ENCODE measurements around the gene KCTD15. TPM values are rescaled to one million over a fixed set of nuclear protein-coding genes. Genes with fewer than 3 reads are reported as not detected.

The KCTD15 gene
- total RNA-seq, 1 experiment from 2014 or later: 59.9 TPM

- no peaks in the 10 kb centered on the region for H3K9me3 Mint-ChIP-seq
- H3T11ph ChIP-seq (ENCODE audit: low read length): no peak overlapping the region
- H3K18ac ChIP-seq (ENCODE audit: insufficient read length, low read depth, low read length): no peak overlapping the region
- no peak overlapping the region for H3K4me2 ChIP-seq (ENCODE audit: insufficient read depth, insufficient read length, low read length)
- H4K5ac ChIP-seq (ENCODE audit: insufficient read length, low read depth, low read length): no peak overlapping the region
- H4K20me1 ChIP-seq (ENCODE audit: control insufficient read depth, insufficient read depth, insufficient read length): no peaks in the 10 kb centered on the region
- H3K23ac ChIP-seq (ENCODE audit: insufficient read length, low read depth, low read length): no peak overlapping the region
- TF ChIP-seq, protein P1, sequence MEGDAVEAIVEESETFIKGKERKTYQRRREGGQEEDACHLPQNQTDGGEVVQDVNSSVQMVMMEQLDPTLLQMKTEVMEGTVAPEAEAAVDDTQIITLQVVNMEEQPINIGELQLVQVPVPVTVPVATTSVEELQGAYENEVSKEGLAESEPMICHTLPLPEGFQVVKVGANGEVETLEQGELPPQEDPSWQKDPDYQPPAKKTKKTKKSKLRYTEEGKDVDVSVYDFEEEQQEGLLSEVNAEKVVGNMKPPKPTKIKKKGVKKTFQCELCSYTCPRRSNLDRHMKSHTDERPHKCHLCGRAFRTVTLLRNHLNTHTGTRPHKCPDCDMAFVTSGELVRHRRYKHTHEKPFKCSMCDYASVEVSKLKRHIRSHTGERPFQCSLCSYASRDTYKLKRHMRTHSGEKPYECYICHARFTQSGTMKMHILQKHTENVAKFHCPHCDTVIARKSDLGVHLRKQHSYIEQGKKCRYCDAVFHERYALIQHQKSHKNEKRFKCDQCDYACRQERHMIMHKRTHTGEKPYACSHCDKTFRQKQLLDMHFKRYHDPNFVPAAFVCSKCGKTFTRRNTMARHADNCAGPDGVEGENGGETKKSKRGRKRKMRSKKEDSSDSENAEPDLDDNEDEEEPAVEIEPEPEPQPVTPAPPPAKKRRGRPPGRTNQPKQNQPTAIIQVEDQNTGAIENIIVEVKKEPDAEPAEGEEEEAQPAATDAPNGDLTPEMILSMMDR (conservative IDR thresholded peaks at IDR 0.05): no peak
- DNase-seq: no peak
- no peak overlapping the region for H3K9ac ChIP-seq (ENCODE audit: extremely low read depth, insufficient read length, low read length)
- H2BK20ac ChIP-seq (ENCODE audit: low read depth, low read length, poor library complexity, severe bottlenecking): no peak overlapping the region
- H3K27ac ChIP-seq (ENCODE audit: insufficient read length, low read depth, low read length): no peak overlapping the region
- no peak overlapping the region for H3K14ac ChIP-seq (ENCODE audit: insufficient read depth, low read length)
- H2BK5ac ChIP-seq (ENCODE audit: insufficient read length, low read length): no peak overlapping the region
- no peak overlapping the region for H3K4ac ChIP-seq (ENCODE audit: low read depth, low read length)
- H3K4me1 Mint-ChIP-seq: peaks cover 0 to 3% of the 10 kb centered on the region in 2 experiments; a peak in 1 of 4 replicates
- no peak overlapping the region for H2AK5ac ChIP-seq (ENCODE audit: insufficient read length, low read length)
- no peak overlapping the region for H2AFZ ChIP-seq (ENCODE audit: low read length)
- no peak overlapping the region for H3K27ac Mint-ChIP-seq
- H3K56ac ChIP-seq (ENCODE audit: insufficient read length, low read depth, low read length): no peak overlapping the region
- H3K4me3 Mint-ChIP-seq: no peak overlapping the region
- no peaks in the 10 kb centered on the region; a peak in 1 of 7 replicates for H3K36me3 Mint-ChIP-seq (ENCODE audit: insufficient read depth in 1 of 3, low read depth in 3 of 3)
- no peaks in the 10 kb centered on the region for H3K79me1 ChIP-seq (ENCODE audit: insufficient read depth, low read depth, low read length, poor library complexity, severe bottlenecking)
- no peaks in the 10 kb centered on the region for H3K4me1 ChIP-seq (ENCODE audit: insufficient read depth, low read length)
- H2BK120ac ChIP-seq (ENCODE audit: low read depth, low read length, poor library complexity, severe bottlenecking): no peak overlapping the region
- no peak overlapping the region for H4K8ac ChIP-seq (replicated peaks; ENCODE audit: insufficient read length, low read depth, low read length)
- no CpG with 5 or more reads among the region's 12 CpGs for WGBS (ENCODE audit: extremely low coverage, insufficient read length, low lambda C conversion rate)
- H3K9me3 ChIP-seq (ENCODE audit: control insufficient read depth, low read depth, low read length): no peaks in the 10 kb centered on the region
- no peaks in the 10 kb centered on the region for H3K27me3 ChIP-seq (ENCODE audit: insufficient read depth, low read length)
- H2BK15ac ChIP-seq (ENCODE audit: low read depth, low read length): no peak overlapping the region
- no peak overlapping the region for H4K91ac ChIP-seq (ENCODE audit: insufficient read length, low read depth, low read length)
- no peaks in the 10 kb centered on the region for H3K23me2 ChIP-seq (ENCODE audit: insufficient read length, low read depth, low read length, poor library complexity, severe bottlenecking)
- peaks cover 8% of the 10 kb centered on the region for H3K27me3 Mint-ChIP-seq (ENCODE audit: low read depth)
- H3K79me2 ChIP-seq (ENCODE audit: insufficient read depth, low read length): no peaks in the 10 kb centered on the region
- H2BK12ac ChIP-seq (ENCODE audit: insufficient read length, low read depth, low read length): no peak overlapping the region
These were observed 47.0 kb upstream of the KCTD15 start for GRCh38 chr19:33749619-33750175.

All from H9 (cell line).